ENCODE measurements around the gene SHISA9.
A peak's percentile ranks its signal among the peaks of the same experiment; 100 is the strongest.
"Not testable (repeated sequence)": the region's sequence is repeated elsewhere in the genome, so short reads cannot be mapped to it uniquely, and the experiment has no call there.

Gene SHISA9

DNA sequence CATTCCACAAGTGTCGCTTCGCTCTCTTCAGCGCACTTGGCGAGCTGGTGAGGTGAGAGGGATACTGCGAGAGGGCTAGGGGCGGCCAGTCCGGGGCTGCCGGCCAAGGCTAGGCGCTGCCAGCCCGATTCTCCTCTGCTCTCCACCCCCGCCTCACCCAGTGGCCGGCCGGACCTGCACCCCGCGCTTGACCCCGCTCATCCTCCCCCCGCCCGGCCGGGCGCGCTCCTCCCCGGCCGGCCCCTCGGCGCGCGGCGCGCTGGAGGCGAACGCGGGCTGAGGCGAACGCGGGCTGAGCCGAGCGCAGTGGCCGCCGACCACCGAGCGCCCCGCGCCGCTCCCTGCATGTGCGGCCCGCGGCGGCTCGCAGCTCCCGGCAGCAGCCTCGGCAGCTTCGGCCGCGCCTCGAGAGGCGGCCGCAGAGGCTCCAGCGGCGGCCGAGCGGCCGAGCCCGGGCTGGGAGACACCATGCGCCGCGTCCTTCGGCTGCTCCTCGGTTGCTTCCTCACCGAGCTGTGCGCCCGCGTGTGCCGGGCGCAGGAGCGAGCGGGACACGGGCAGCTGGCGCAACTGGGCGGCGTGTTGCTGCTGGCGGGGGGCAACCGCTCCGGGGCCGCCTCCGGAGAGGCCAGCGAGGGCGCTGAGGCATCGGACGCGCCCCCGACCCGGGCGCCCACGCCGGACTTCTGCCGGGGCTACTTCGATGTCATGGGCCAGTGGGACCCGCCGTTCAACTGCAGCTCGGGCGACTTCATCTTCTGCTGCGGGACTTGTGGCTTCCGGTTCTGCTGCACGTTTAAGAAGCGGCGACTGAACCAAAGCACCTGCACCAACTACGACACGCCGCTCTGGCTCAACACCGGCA, at the start of gene SHISA9:
Gene SHISA9, plus strand, starts transcription at position 2 of the 865 bp plus-strand sequence.
- peak in 1 of 14 donors; percentile 15 for DNase-seq

GRCh38 chr16:12853972-12854371, 47.4 kb upstream of the SHISA9 start:
- DNase-seq: no peak

DNA sequence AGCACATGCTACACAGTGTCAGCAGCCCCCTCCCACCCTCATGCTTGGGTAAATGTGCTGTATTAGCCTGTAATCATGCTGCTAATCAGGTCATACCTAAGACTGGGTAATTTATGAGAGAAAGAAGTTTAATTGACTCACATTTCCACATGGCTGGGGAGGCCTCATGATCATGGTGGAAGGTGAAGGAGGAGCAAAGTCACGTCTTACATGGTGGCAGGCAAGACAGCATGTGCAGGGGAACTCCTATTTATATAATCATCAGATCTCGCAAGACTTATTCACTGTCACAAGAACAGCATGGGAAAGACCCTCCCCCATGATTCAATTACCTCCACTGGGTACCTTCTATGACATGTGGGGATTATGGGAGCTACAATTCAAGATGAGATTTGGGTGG, 44.0 kb upstream of the SHISA9 start:
- not testable (repeated sequence) for DNase-seq

DNA sequence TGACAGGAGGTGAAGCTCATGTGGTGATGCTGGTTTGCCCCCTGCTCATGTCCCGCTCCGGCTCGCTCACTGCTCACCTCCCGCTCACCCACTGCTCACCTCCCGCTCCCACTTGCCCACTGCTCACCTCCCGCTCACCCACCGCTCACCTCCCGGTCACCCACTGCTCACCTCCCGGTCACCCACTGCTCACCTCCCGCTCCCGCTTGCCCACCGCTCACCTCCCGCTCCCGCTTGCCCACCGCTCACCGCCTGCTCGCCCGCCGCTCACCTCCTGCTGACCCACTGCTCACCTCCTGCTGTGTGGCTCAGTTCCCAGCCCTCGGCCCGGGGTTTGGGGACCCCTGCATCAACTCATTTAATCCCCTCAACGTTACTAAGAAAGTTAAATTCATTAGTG, 39.1 kb upstream of the SHISA9 start:
- no peak for DNase-seq

DNA sequence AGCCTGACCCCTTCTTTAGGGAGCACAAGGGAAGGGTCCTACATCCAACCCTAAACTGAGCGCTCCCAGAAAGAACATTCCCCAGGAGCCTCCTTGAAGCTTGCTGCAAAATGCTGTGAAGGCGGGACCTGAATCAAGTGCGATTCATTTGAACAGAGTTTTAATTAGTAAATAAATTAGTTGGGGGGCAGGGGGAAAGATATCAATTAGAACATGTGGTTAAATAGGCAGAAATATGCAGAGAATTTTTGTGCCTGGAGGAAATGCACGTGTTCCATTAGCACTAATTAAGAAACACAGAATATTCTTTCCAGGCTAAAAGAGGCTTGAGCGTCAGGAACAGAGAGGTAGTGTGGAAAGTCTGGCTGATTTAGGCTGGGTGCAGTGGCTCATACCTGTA, 38.5 kb upstream of the SHISA9 start:
- no peak for DNase-seq

- DNase-seq: no peak
Observed at GRCh38 chr16:12866981-12867551, 34.3 kb upstream of the SHISA9 start.

- no peak for DNase-seq
Observed at GRCh38 chr16:12868169-12868568, 33.2 kb upstream of the SHISA9 start.

GRCh38 chr16:12868788-12869187, 32.6 kb upstream of the SHISA9 start:
- no peak for DNase-seq

DNA sequence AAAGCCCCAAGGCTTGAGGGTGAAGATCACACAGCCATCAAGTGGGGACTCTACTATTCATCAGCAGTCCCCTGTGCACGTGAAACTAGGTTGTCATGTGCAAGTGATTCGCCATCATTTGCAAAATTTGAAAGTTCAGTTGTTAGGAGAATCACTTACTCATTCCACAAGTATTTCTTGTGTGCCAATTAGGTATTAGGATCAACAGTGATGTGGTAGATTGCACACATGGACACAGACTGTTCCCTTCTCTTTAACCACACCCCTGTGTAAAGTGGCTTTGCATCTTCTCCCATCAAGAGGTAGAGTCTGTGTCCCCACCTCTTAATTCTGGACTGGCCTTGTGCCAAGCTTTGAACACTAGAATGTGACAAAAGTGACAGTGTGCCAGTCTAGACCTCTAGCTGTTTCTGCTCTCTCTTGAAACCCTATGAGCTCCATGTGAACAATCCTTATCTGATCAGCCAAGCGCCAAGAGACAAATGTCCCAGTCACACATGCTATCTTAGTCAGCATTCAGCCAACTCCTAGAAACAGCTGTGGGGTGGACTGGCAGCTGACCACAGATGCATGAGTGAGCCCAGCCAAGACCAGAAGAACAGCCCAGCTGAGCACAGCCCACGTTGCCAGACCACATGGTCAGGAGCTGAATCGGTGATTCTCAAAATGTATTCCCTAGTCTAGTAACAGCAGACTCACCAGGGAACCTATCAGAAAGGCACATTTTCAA, 31.5 kb upstream of the SHISA9 start:
- no peak for DNase-seq

DNA sequence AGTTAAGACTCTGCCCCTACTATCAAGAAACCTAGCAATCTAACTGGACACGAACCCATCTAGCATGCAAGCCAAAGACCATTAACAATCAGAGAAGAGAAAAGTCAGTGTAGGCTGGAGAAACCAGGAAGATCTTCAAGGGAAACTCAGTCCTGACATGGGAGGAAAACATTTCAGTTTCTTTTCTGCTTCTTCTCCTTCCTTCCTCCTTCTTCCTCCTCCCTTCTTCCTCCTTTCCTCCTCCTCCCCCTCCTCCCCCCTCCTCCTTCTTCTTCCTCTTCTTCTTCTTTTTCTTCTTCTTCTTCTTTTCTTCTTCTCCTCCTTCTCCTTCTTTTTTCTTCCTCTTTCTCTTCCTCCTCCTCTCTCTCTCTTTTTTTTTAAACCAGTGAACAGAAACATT, 29.6 kb upstream of the SHISA9 start:
- no peak for DNase-seq

- DNase-seq: no peak
Observed at GRCh38 chr16:12874186-12874585, 27.2 kb upstream of the SHISA9 start.

DNA sequence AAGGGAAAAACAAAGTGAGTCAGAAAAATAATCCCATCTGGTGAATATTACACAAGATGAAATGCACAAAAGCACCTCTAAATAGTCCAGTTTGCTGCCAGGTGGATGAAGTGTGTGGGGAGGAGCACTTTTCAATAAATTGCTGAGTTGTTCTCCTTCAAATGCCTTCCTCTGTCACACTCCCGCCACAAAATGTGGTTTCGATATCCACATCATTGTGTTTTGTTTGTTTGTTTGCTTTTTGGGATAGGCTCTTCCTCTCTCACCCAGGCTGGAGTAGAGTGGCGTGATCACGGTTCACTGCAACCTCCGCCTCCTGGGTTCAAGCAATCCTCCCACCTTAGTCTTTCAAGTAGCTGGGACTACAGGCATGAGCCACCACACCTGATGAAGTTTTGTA, 24.6 kb upstream of the SHISA9 start:
- DNase-seq: no peak

DNA sequence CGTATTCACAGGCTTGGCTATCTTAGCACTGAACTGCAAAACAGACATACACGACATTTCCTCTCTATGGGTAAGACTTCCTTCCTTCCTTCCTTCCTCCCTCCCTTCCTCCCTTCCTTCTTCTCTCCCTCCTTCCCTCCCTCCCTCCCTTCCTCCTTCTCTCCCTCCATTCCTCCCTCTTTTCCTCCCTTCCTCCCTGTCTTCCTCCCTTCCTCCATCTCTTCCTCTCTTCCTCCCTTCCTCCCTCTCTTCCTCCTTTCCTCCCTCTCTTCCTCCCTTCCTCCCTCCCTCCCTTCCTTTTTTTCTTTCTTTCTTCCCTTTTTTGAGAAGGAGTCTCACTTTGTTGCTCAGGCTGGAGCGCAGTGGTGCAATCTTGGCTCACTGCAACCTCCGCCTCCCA, 22.4 kb upstream of the SHISA9 start:
- no peak for DNase-seq

GRCh38 chr16:12879812-12880211, 21.6 kb upstream of the SHISA9 start:
- no peak for DNase-seq

GRCh38 chr16:12881182-12881581, 20.2 kb upstream of the SHISA9 start:
- DNase-seq: no peak

DNA sequence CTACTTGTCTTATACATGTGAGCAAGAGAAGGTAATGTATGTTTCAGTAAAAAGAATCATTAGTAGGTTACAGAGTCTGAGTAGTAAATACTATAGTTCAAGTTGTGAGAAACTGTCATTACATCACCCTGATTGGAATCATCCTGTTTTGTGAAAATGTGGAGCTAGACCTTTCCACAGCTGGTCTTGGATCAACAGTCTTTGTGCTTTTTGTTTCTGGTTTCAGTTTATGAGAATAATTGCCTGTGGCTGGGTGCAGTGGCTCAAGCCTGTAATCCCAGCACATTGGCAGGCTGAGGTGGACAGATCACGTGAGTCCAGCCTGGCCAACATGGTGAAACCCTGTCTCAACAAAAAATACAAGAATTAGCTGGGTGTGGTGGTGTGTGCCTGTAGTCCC, 19.7 kb upstream of the SHISA9 start:
- DNase-seq: no peak

- no peak for DNase-seq
Observed at GRCh38 chr16:12885742-12886141, 15.7 kb upstream of the SHISA9 start.

- DNase-seq: no peak
Observed at GRCh38 chr16:12891836-12892235, 9.6 kb upstream of the SHISA9 start.

DNA sequence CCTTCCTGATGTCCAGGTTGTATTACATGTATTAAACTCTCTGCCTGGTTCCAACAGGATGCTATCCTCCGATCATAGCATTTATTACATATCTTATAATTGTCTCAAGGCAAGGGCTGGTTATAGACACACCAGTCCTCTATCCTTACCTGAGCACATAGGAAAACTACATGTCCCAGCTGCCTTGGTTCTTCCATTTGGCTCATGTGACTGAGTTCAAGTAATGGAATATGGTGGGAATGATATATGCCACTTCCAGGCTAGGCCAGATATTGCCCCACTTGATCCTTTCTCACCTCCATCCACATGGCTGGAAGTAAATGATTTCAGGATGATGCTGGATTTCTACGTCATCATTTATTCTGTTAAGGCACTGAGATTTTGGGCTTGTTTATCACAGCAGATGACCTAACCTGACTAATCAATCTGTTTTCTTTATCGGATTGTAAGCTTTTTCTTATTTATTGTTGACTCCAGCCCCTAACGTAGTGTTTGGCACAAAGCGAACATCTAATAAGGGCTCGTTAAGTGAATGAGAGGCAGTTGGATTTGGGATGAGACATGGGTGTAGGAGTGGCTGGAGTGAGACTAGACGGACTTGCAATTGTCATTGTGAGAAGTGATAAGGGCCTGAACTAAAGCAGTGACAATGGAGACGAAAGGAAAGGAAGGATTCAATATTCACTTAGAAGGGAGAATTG, 8.2 kb upstream of the SHISA9 start:
- no peak for DNase-seq

GRCh38 chr16:12896562-12896961, 4.8 kb upstream of the SHISA9 start:
- DNase-seq: no peak

- no peak for DNase-seq
Observed at GRCh38 chr16:12898551-12898950, 2.8 kb upstream of the SHISA9 start.

DNA sequence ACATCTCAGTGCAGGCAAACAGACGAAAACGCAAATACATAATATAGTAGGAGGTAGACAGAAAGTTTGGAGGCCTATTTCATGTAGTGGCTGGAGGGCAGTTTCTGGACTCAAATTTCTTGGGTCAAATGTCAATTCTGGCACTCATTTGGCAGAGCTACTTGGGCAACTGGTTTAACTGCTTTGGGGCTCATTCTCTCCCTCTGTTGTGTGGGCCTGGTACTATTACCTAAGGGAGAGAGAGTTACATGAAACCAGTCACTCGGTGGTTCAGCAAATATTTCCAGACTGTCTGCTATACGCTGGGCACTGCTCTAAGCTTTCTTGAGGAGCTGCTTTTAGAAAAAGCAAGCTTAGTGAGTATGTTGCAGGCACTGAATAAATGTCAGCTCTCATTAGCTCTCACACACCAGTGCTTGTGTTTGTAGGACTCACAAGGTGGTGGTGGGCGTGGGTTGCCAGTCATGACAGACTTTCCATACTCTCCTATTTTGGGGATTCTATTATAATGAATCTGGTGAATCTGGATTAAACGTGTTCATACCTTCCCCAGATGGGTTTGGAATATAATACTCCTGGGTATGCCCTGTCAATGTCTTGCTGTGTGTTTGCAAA, 1.8 kb upstream of the SHISA9 start:
- no peak for DNase-seq

- DNase-seq: no peak
Observed at GRCh38 chr16:12900156-12900555, 1.2 kb upstream of the SHISA9 start.
